ENCODE data around the gene SLC10A2.

Gene SLC10A2

GRCh38 chr13:103044056-103044455 lies 22.2 kb downstream of the SLC10A2 start:
- H3K9me3 ChIP-seq (ENCODE audit: control insufficient read depth in 1 of 2, low read length in 2 of 2): peaks cover 0 to 2% of the 10 kb centered on the region in 2 donors
- H3K27ac ChIP-seq (ENCODE audit: low read length): no peak overlapping the region
- H3K4me3 ChIP-seq (ENCODE audit: low read depth in 1 of 2, low read length in 2 of 2): no peak overlapping the region
- H3K36me3 ChIP-seq (ENCODE audit: control insufficient read depth in 1 of 2, insufficient read depth in 2 of 2, low read length in 2 of 2): no peaks in the 10 kb centered on the region
- H3K27me3 ChIP-seq (ENCODE audit: low read depth, low read length): no peaks in the 10 kb centered on the region
- no peaks in the 10 kb centered on the region for H3K4me1 ChIP-seq (ENCODE audit: control insufficient read depth in 1 of 2, insufficient read depth in 2 of 2, low read length in 2 of 2)

GRCh38 chr13:103040006-103040405 lies 26.2 kb downstream of the SLC10A2 start:
- Histone ChIP-seq H3K4me3 (ENCODE audit: low read depth in 1 of 2, low read length in 2 of 2) (no peak overlapping the region), H3K4me1 (ENCODE audit: control insufficient read depth in 1 of 2, insufficient read depth in 2 of 2, low read length in 2 of 2) (no peaks in the 10 kb centered on the region), H3K27ac (ENCODE audit: low read length) (no peak overlapping the region)

GRCh38 chr13:103039183-103039582 lies 27.0 kb downstream of the SLC10A2 start:
- no peak overlapping the region for H3K4me3 ChIP-seq (ENCODE audit: low read depth in 1 of 2, low read length in 2 of 2)
- no peaks in the 10 kb centered on the region for H3K36me3 ChIP-seq (ENCODE audit: control insufficient read depth in 1 of 2, insufficient read depth in 2 of 2, low read length in 2 of 2)
- H3K4me1 ChIP-seq (ENCODE audit: control insufficient read depth in 1 of 2, insufficient read depth in 2 of 2, low read length in 2 of 2): no peaks in the 10 kb centered on the region
- no peak overlapping the region for H3K27ac ChIP-seq (ENCODE audit: low read length)
- peaks cover 0 to 2% of the 10 kb centered on the region in 2 donors for H3K9me3 ChIP-seq (ENCODE audit: control insufficient read depth in 1 of 2, low read length in 2 of 2)
- no peaks in the 10 kb centered on the region for H3K27me3 ChIP-seq (ENCODE audit: low read depth, low read length)

More at GRCh38 chr13:103040006-103040405, 26.2 kb downstream of the SLC10A2 start:
- no peaks in the 10 kb centered on the region for H3K27me3 ChIP-seq (ENCODE audit: low read depth, low read length)
- peaks cover 0 to 2% of the 10 kb centered on the region in 2 donors for H3K9me3 ChIP-seq (ENCODE audit: control insufficient read depth in 1 of 2, low read length in 2 of 2)
- no peaks in the 10 kb centered on the region for H3K36me3 ChIP-seq (ENCODE audit: control insufficient read depth in 1 of 2, insufficient read depth in 2 of 2, low read length in 2 of 2)

- no peaks in the 10 kb centered on the region for H3K36me3 ChIP-seq (ENCODE audit: control insufficient read depth in 1 of 2, insufficient read depth in 2 of 2, low read length in 2 of 2)
- no peak overlapping the region for H3K27ac ChIP-seq (ENCODE audit: low read length)
- no peaks in the 10 kb centered on the region for H3K27me3 ChIP-seq (ENCODE audit: low read depth, low read length)
- peaks cover 0 to 2% of the 10 kb centered on the region in 2 donors for H3K9me3 ChIP-seq (ENCODE audit: control insufficient read depth in 1 of 2, low read length in 2 of 2)
- H3K4me3 ChIP-seq (ENCODE audit: low read depth in 1 of 2, low read length in 2 of 2): no peak overlapping the region
- H3K4me1 ChIP-seq (ENCODE audit: control insufficient read depth in 1 of 2, insufficient read depth in 2 of 2, low read length in 2 of 2): no peaks in the 10 kb centered on the region
These were observed 29.9 kb downstream of the SLC10A2 start for GRCh38 chr13:103036268-103036667.

GRCh38 chr13:103033999-103034398 lies 32.2 kb downstream of the SLC10A2 start:
- no peaks in the 10 kb centered on the region for H3K27me3 ChIP-seq (ENCODE audit: low read depth, low read length)
- H3K36me3 ChIP-seq (ENCODE audit: control insufficient read depth in 1 of 2, insufficient read depth in 2 of 2, low read length in 2 of 2): no peaks in the 10 kb centered on the region
- no peaks in the 10 kb centered on the region for H3K4me1 ChIP-seq (ENCODE audit: control insufficient read depth in 1 of 2, insufficient read depth in 2 of 2, low read length in 2 of 2)
- H3K9me3 ChIP-seq (ENCODE audit: control insufficient read depth in 1 of 2, low read length in 2 of 2): no peaks in the 10 kb centered on the region
- H3K27ac ChIP-seq (ENCODE audit: low read length): no peak overlapping the region
- no peak overlapping the region for H3K4me3 ChIP-seq (ENCODE audit: low read depth in 1 of 2, low read length in 2 of 2)

- H3K27ac ChIP-seq (ENCODE audit: low read length): no peak overlapping the region
- H3K4me1 ChIP-seq (ENCODE audit: control insufficient read depth in 1 of 2, insufficient read depth in 2 of 2, low read length in 2 of 2): no peaks in the 10 kb centered on the region
- no peaks in the 10 kb centered on the region for H3K36me3 ChIP-seq (ENCODE audit: control insufficient read depth in 1 of 2, insufficient read depth in 2 of 2, low read length in 2 of 2)
- no peaks in the 10 kb centered on the region for H3K27me3 ChIP-seq (ENCODE audit: low read depth, low read length)
- H3K4me3 ChIP-seq (ENCODE audit: low read depth in 1 of 2, low read length in 2 of 2): no peak overlapping the region
- H3K9me3 ChIP-seq (ENCODE audit: control insufficient read depth in 1 of 2, low read length in 2 of 2): peaks cover 0 to 9% of the 10 kb centered on the region in 2 donors
These were observed 34.8 kb downstream of the SLC10A2 start for GRCh38 chr13:103031332-103031873.

GRCh38 chr13:103030776-103031175 lies 35.4 kb downstream of the SLC10A2 start:
- H3K4me3 ChIP-seq (ENCODE audit: low read depth in 1 of 2, low read length in 2 of 2): no peak overlapping the region
- H3K36me3 ChIP-seq (ENCODE audit: control insufficient read depth in 1 of 2, insufficient read depth in 2 of 2, low read length in 2 of 2): no peaks in the 10 kb centered on the region
- no peaks in the 10 kb centered on the region for H3K27me3 ChIP-seq (ENCODE audit: low read depth, low read length)
- peaks cover 0 to 9% of the 10 kb centered on the region in 2 donors for H3K9me3 ChIP-seq (ENCODE audit: control insufficient read depth in 1 of 2, low read length in 2 of 2)
- no peak overlapping the region for H3K27ac ChIP-seq (ENCODE audit: low read length)
- H3K4me1 ChIP-seq (ENCODE audit: control insufficient read depth in 1 of 2, insufficient read depth in 2 of 2, low read length in 2 of 2): no peaks in the 10 kb centered on the region

GRCh38 chr13:103029798-103030197 lies 36.4 kb downstream of the SLC10A2 start:
- H3K27ac ChIP-seq (ENCODE audit: low read length): no peak overlapping the region
- H3K27me3 ChIP-seq (ENCODE audit: low read depth, low read length): no peaks in the 10 kb centered on the region
- H3K4me1 ChIP-seq (ENCODE audit: control insufficient read depth in 1 of 2, insufficient read depth in 2 of 2, low read length in 2 of 2): no peaks in the 10 kb centered on the region
- H3K4me3 ChIP-seq (ENCODE audit: low read depth in 1 of 2, low read length in 2 of 2): no peak overlapping the region
- peaks cover 0 to 9% of the 10 kb centered on the region in 2 donors for H3K9me3 ChIP-seq (ENCODE audit: control insufficient read depth in 1 of 2, low read length in 2 of 2)
- no peaks in the 10 kb centered on the region for H3K36me3 ChIP-seq (ENCODE audit: control insufficient read depth in 1 of 2, insufficient read depth in 2 of 2, low read length in 2 of 2)

- no peaks in the 10 kb centered on the region for H3K4me1 ChIP-seq (ENCODE audit: control insufficient read depth in 1 of 2, insufficient read depth in 2 of 2, low read length in 2 of 2)
- no peaks in the 10 kb centered on the region for H3K36me3 ChIP-seq (ENCODE audit: control insufficient read depth in 1 of 2, insufficient read depth in 2 of 2, low read length in 2 of 2)
- H3K4me3 ChIP-seq (ENCODE audit: low read depth in 1 of 2, low read length in 2 of 2): no peak overlapping the region
- no peaks in the 10 kb centered on the region for H3K27me3 ChIP-seq (ENCODE audit: low read depth, low read length)
- H3K9me3 ChIP-seq (ENCODE audit: control insufficient read depth in 1 of 2, low read length in 2 of 2): peaks cover 0 to 9% of the 10 kb centered on the region in 2 donors
- no peak overlapping the region for H3K27ac ChIP-seq (ENCODE audit: low read length)
These were observed 43.9 kb downstream of the SLC10A2 start for GRCh38 chr13:103022336-103022735.

- Histone ChIP-seq H3K27me3 (ENCODE audit: low read depth, low read length) (no peaks in the 10 kb centered on the region), H3K9me3 (ENCODE audit: control insufficient read depth in 1 of 2, low read length in 2 of 2) (no peaks in the 10 kb centered on the region), H3K4me3 (ENCODE audit: low read depth in 1 of 2, low read length in 2 of 2) (no peak overlapping the region), H3K36me3 (ENCODE audit: control insufficient read depth in 1 of 2, insufficient read depth in 2 of 2, low read length in 2 of 2) (no peaks in the 10 kb centered on the region), H3K4me1 (ENCODE audit: control insufficient read depth in 1 of 2, insufficient read depth in 2 of 2, low read length in 2 of 2) (no peaks in the 10 kb centered on the region), H3K27ac (ENCODE audit: low read length) (no peak overlapping the region)
These were observed 47.7 kb downstream of the SLC10A2 start for GRCh38 chr13:103018556-103018955.

- Histone ChIP-seq H3K4me1 (ENCODE audit: control insufficient read depth in 1 of 2, insufficient read depth in 2 of 2, low read length in 2 of 2) (no peaks in the 10 kb centered on the region), H3K27me3 (ENCODE audit: low read depth, low read length) (no peaks in the 10 kb centered on the region), H3K36me3 (ENCODE audit: control insufficient read depth in 1 of 2, insufficient read depth in 2 of 2, low read length in 2 of 2) (no peaks in the 10 kb centered on the region), H3K4me3 (ENCODE audit: low read depth in 1 of 2, low read length in 2 of 2) (no peak overlapping the region), H3K9me3 (ENCODE audit: control insufficient read depth in 1 of 2, low read length in 2 of 2) (no peaks in the 10 kb centered on the region), H3K27ac (ENCODE audit: low read length) (no peak overlapping the region)
These were observed 53.6 kb downstream of the SLC10A2 start for GRCh38 chr13:103012646-103013045.

Data from muscle layer of duodenum (tissue), 2 donors.